IPS-18c (cell line): ENCODE data around the gene AGBL4.
"Not testable (repeated sequence)": the region's sequence is repeated elsewhere in the genome, so short reads cannot be mapped to it uniquely, and the experiment has no call there.

Experiments used
- H3K4me3 ChIP-seq: 2 replicates; pipeline ENCODE4 v1.7.0; 2013; ENCODE audit warnings: low read depth, mild to moderate bottlenecking, low read length, moderate library complexity; ENCODE audit not compliant: insufficient read depth
- H3K9me3 ChIP-seq: one replicate; pipeline ENCODE4 v1.6.1; 2013; ENCODE audit warnings: mild to moderate bottlenecking, low read length, moderate library complexity; ENCODE audit not compliant: control insufficient read depth, insufficient read depth

Gene AGBL4

DNA sequence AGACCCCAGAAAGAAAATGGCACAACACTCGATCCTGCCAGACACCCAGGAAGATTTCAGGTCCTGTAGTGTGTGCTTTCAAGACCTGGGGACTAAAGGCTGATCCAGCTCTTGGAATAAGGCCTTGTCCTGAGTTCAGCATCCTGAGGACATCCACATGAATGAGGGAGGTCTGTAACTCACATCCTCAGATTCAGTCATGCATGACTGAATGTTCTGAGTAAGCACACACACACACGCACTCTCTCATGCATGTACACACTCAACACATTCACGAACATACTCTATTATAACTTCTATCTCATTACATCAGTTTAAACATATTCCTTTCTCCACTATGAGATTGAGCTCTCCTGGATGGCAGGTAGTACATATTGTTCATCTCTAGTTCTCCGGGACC, 973.7 kb downstream of the AGBL4 start:
- Histone ChIP-seq H3K9me3 (no peaks in the 10 kb centered on the region), H3K4me3 (no peak overlapping the region)

DNA sequence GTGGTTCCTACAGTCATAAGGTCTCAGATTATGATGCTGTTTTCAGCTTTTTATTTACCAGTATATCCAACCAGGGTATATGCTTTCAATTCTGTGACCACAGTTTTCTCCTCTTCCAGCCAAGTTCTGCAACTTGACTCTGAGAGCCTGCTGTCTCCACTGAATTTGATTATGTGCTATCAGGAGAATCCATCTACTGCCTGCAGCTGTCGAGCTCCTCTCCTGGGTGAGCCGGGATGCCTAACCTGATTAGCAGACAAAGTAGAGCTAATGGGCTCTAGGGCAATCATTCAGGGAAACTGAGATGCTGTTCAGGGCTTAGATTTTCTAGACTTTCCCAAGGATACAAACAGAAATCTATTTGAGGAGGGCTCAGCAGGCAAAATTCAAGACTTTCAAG, 975.6 kb downstream of the AGBL4 start:
- Histone ChIP-seq H3K4me3 (no peak overlapping the region), H3K9me3 (no peaks in the 10 kb centered on the region)

- no peak overlapping the region for H3K4me3 ChIP-seq
- H3K9me3 ChIP-seq = no peaks in the 10 kb centered on the region
Observed at GRCh38 chr1:49046305-49046704, 977.4 kb downstream of the AGBL4 start.

DNA sequence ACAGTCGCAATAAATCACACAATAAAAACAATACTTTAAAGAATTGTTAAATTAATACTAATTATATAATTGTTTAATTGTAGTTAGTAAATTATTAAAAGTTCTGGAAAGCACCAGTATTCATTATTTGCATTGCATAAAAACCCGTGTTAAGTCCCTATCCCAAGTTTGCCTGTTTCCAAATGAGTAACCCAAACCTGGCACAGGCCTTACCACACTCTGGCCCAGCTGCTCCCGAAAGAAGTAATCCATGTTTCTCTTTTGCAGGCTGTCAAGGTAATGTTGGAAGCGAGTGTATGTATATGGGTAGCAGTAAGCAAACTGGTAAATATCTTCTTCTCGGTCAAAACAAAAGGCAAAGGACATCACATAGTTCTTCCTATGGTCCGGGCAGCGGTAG, 978.4 kb downstream of the AGBL4 start:
- H3K4me3 ChIP-seq = no peak overlapping the region

DNA sequence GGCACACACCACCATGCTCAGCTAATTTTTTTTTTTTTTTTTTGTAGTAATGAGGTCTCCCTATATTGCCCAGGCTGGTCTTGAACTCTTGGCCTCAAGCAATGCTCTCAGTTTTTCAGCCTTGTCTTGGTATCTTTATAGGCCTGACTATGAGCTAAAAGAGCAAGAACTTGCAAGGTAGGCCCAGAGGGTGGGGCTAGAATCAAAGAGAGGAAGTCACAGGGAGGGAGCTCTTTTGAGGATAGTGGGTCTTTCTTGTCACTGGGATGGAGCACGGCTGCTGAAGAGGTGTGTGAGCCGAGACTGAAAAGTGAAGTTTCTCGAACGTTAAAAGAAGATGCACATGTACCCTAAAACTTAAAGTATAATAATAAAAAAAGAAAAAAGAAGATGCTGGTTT, 987.1 kb downstream of the AGBL4 start:
- Histone ChIP-seq H3K4me3 (no peak overlapping the region), H3K9me3 (no peaks in the 10 kb centered on the region)

More for the DNA sequence above, 978.4 kb downstream of the AGBL4 start:
- H3K9me3 ChIP-seq = no peaks in the 10 kb centered on the region

- H3K9me3 ChIP-seq = no peaks in the 10 kb centered on the region
- H3K4me3 ChIP-seq = no peak overlapping the region
Observed at GRCh38 chr1:49028396-49028795, 995.4 kb downstream of the AGBL4 start.

- Histone ChIP-seq H3K4me3 (no peak overlapping the region), H3K9me3 (no peaks in the 10 kb centered on the region)
Observed at GRCh38 chr1:49026230-49026811, 997.4 kb downstream of the AGBL4 start.

- no peaks in the 10 kb centered on the region for H3K9me3 ChIP-seq
- H3K4me3 ChIP-seq = no peak overlapping the region
Observed at GRCh38 chr1:49016030-49016977, 1007.5 kb downstream of the AGBL4 start.

- Histone ChIP-seq H3K9me3 (no peaks in the 10 kb centered on the region), H3K4me3 (no peak overlapping the region)
Observed at GRCh38 chr1:49013079-49013478, 1010.7 kb downstream of the AGBL4 start.

DNA sequence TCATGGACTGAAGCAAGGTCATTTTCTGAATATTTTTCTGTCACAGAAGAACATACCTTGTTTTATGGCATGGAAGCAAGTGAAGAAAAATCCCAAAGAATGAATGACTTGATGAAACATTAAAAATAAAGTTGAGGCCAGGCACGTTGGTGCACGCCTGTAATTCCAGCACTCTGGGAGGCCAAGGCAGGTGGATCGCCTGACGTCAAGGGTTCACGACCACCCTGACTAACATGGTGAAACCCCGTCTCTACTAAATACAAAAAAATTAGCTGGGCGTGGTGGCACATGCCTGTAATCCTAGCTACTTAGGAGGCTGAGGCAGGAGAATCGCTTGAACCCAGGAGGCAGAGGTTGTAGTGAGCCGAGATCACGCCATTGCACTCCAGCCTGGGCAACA, 1020.8 kb downstream of the AGBL4 start:
- not testable (repeated sequence) for H3K9me3 ChIP-seq, H3K4me3 ChIP-seq

DNA sequence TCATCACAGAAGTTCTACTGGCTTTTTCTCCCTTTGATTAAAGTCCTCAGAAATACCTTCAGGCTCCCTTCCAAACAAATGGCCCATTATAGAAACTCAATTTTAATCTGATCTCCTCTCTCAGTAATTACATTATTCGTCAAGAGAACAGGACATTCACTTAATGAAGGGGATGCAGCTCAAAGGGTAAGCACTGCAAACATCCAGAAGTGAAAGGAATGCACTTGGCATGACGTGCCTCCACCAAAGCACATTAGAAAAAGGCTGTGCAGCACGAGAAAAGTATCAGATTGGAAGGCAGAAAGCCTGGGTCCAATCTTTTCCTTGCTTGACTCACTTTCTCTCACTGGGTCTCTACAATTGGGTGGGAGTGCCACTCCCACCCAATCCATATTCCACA, 1024.4 kb downstream of the AGBL4 start:
- Histone ChIP-seq H3K9me3 (no peaks in the 10 kb centered on the region), H3K4me3 (no peak overlapping the region)

GRCh38 chr1:48996311-48996710, 1027.4 kb downstream of the AGBL4 start:
- no peaks in the 10 kb centered on the region for H3K9me3 ChIP-seq
- no peak overlapping the region for H3K4me3 ChIP-seq

- no peaks in the 10 kb centered on the region for H3K9me3 ChIP-seq
- no peak overlapping the region for H3K4me3 ChIP-seq
Observed at GRCh38 chr1:48988633-48989197, 1035.0 kb downstream of the AGBL4 start.

DNA sequence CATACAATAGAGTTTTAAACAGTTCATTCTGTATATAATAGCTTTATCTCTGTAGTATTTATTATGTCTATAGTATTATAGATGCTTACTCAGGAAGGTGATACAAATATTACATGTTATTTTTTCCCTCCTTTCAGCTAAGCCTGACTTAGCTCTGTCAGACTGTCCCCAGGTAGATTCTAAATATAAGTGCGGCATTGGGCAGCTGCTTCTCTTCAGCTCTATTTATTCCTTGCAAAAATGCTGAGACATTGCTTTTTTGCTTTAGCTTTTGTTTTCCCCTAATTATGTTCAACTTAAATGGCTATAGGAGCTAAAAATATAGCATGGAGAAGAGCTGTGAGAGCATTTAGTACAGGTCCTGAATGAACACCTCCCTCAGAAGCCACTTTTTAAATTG, 1043.8 kb downstream of the AGBL4 start:
- no peak overlapping the region for H3K4me3 ChIP-seq
- no peaks in the 10 kb centered on the region for H3K9me3 ChIP-seq

DNA sequence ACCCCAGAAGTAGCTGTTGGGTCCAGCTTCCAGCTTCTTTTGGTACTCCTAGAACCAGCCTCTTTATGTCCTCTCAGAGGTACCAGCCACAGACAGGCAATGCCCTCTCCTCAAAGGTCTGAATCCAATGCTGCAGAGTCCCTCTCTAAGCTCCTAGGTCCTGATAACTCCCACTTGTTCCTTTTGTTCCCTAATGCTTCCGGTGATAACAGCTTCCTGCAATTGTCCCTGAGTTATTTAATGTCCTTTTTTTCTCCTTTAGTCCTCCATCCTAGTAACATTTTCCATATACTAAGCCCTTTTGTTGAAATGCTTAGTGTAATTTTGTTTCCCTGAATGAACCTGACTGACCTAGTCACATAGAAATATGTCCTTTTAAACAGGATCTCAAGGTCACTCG, 1045.3 kb downstream of the AGBL4 start:
- Histone ChIP-seq H3K4me3 (no peak overlapping the region), H3K9me3 (no peaks in the 10 kb centered on the region)

- no peaks in the 10 kb centered on the region for H3K9me3 ChIP-seq
- no peak overlapping the region for H3K4me3 ChIP-seq
Observed at GRCh38 chr1:48977273-48977672, 1046.5 kb downstream of the AGBL4 start.

DNA sequence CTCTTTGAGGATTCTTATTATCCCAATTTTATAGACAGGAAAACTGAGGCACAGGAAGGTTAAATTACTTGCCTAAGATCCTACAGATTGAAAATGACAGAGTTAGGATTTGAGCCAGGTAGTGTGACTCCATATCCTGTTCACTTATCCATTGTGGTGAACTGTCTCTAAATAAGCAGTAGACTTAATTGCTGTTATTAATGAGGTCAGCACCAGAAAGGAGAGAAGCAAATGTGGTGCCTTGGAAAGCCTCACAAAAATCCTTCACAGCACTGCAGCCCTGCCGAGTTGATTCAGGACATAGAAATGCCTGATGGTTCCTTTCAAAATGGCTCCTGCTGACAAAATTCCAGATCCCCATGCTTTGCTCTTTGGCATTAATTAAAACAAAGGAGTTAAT, 1053.8 kb downstream of the AGBL4 start:
- no peak overlapping the region for H3K4me3 ChIP-seq
- no peaks in the 10 kb centered on the region for H3K9me3 ChIP-seq

GRCh38 chr1:48967318-48967717, 1056.4 kb downstream of the AGBL4 start:
- H3K9me3 ChIP-seq = no peaks in the 10 kb centered on the region
- no peak overlapping the region for H3K4me3 ChIP-seq
